ENCODE data around the gene SPA17.

GRCh38 chr11:124737638-124738305 is 64.1 kb downstream of the SPA17 start:
- TF ChIP-seq, protein P1, sequence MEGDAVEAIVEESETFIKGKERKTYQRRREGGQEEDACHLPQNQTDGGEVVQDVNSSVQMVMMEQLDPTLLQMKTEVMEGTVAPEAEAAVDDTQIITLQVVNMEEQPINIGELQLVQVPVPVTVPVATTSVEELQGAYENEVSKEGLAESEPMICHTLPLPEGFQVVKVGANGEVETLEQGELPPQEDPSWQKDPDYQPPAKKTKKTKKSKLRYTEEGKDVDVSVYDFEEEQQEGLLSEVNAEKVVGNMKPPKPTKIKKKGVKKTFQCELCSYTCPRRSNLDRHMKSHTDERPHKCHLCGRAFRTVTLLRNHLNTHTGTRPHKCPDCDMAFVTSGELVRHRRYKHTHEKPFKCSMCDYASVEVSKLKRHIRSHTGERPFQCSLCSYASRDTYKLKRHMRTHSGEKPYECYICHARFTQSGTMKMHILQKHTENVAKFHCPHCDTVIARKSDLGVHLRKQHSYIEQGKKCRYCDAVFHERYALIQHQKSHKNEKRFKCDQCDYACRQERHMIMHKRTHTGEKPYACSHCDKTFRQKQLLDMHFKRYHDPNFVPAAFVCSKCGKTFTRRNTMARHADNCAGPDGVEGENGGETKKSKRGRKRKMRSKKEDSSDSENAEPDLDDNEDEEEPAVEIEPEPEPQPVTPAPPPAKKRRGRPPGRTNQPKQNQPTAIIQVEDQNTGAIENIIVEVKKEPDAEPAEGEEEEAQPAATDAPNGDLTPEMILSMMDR (IDR thresholded peaks at IDR 0.05; ENCODE audit: borderline replicate concordance, extremely low read depth, low read length, poor library complexity, severe bottlenecking), result no peak
- no peak for TF ChIP-seq EZH2 (IDR thresholded peaks at IDR 0.05; ENCODE audit: borderline replicate concordance, low read depth, low read length, severe bottlenecking)
